GM21526 (cell line): Measurements from ENCODE around the gene ASB5.

Experiments
- ATAC-seq: cut with Tn5 transposase; IDR thresholded peaks from one replicate; pipeline ENCODE4 v1.9.1; 2021; ENCODE audit warnings: moderate library complexity; ENCODE audit not compliant: unreplicated experiment, low FRiP score

Gene ASB5

GRCh38 chr4:176185051-176185450, 84.0 kb downstream of the ASB5 start:
- no peak for ATAC-seq
